Ramos (cell line): Measurements from ENCODE around the gene BSN.

Source experiments
- in situ Hi-C: fragments of 300-500 bp; cut with MboI; formaldehyde crosslinking; loops from one replicate; pipeline ENCODE4 v1.14.3; 2022; ENCODE audit warnings: low sequenced_read_pairs; ENCODE audit not compliant: unreplicated experiment

Gene BSN

GRCh38 chr3:49553692-49554632 lies at the start of gene BSN:
Gene BSN, plus strand, starts transcription at chr3:49554477. Its CDS starts 126 bp downstream, at chr3:49554603.
- in situ Hi-C loops = no loop called here

DNA sequence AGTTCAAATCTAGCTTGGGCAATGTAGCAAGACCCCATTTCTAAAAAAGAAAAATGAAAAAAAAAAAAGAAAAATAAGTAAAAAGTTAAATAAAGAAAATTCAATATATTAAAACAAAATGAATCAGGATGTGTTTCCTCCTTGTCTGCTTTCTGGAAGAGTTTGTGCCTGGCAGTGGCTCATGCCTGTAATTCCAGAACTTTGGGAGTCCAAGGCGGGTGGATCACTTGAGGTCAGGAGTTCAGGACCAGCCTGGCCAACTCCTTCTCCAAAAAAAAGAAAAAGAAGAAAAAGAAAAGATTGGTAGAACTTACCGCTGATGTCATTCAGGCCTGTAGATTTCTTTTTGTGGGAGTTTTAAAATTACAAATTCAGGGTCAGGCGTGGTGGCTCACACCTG lies 47.4 kb upstream of the BSN start:
- in situ Hi-C loops = no loop called here

- in situ Hi-C loops = no loop called here
Measured at GRCh38 chr3:49509028-49509561, 45.2 kb upstream of the BSN start.

GRCh38 chr3:49511639-49512038 lies 42.6 kb upstream of the BSN start:
- in situ Hi-C loops = no loop called here

DNA sequence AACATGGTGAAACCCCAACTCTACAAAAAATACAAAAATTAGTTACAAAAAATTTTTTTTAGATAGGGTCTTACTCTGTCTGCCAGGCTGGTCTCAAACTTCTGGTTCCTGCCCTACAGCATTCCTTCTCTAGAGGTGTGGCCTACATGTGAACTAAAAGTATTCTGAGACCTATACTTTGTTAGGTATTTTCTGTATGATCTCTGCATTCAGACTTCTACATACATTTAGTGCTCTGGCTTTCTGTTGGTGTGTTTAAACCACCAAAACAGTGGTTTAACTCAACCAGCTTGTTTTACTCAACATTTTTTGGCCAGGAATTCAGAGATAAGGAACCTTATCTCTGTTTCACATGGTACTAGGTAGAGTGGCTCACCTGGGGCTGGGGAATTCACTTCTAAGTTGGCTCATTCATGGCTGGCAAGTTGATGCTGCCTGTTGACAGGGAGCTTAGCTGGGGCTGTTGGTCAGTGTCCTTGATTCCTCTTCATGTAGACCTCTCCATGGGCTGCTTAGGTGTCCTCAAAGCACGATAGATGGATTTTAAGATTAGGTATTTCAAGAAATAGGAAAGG lies 41.4 kb upstream of the BSN start:
- in situ Hi-C loops = no loop called here

GRCh38 chr3:49513494-49514124 lies 40.7 kb upstream of the BSN start:
- in situ Hi-C loops = no loop called here

DNA sequence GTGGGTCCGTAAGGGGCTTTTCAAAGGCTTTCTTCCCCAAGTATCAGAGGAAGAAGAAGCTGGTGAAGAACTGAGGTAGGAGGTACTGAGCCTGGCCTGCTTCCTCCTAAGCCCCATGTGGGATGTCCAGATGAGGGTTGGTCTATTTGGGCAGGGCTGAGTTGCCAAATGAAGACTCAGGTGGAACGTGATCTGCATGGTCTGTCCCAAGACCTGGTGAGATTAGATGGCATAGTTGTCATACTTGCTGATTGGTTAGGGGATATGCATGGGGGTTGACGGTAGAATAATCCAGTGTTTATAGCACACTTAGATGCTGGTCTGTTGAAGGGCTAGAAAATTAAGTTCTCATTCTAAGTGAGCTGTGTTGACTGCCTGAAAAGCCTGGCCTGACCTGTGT lies 36.3 kb upstream of the BSN start:
- in situ Hi-C loops = no loop called here

DNA sequence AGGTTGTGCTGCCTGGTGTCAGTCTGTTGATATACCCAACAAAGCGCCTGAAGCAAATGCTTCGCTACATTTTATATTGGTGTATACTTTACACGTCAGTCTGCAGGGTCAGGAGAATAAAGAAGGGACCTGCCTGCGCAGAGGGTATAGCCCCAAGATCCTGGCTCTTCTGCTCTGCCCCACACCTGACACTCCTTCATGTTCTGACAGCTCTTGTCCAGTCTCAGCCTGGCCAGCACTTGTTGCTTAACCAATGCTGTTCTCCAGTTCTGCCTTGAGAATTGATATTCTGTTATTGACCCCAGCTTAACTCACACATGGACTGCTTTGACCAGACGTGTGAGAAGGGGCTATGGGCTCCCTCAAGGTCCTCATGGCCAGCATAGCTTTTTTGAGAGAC lies 35.8 kb upstream of the BSN start:
- in situ Hi-C loops = no loop called here

GRCh38 chr3:49519296-49519695 lies 35.0 kb upstream of the BSN start:
- in situ Hi-C loops = no loop called here

- in situ Hi-C loops = no loop called here
Measured at GRCh38 chr3:49519916-49520385, 34.3 kb upstream of the BSN start.

GRCh38 chr3:49523756-49524747 lies 30.2 kb upstream of the BSN start:
- in situ Hi-C loops = no loop called here

DNA sequence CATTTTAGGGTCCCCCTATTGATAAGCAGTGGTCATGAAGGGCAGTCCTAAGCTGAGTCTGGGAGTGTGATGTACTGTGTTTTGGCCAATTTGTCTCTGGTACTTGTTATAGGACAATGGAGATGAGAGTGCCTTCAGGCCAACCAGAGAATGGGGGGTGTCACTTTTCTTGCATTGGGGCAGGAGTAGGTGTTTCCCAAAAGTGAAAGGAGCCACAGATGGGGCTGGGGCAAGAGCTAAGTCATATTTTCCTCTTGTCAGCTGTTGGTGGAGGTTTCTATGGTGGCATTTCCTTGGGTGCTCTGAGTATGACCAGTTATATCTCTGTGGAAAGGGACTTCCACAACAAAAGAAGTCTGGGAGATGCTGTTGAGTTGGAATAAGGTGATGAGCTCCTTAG lies 24.7 kb upstream of the BSN start:
- in situ Hi-C loops = no loop called here

DNA sequence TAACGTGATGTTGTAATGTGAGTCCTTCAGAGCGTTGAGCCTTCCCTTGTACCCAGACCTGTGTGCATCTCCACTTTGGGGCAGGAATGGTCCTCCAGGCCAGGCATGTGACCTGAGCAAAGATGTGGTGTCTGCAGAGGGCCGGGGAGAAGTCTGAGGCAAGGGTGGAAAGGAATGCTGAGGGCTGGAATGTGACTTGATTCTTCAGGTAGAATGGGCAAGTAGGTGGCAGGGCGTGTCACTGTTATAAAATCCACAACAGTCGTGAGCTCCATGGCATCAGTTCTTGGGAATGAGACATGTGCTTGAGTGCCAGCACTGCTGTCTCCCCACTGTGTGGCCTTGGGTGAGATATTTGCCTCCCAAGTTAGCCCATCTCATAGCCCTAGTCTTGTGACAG lies 24.0 kb upstream of the BSN start:
- in situ Hi-C loops = no loop called here

- in situ Hi-C loops = no loop called here
Measured at GRCh38 chr3:49530701-49531100, 23.6 kb upstream of the BSN start.

GRCh38 chr3:49531218-49531617 lies 23.1 kb upstream of the BSN start:
- in situ Hi-C loops = no loop called here

GRCh38 chr3:49531715-49532114 lies 22.6 kb upstream of the BSN start:
- in situ Hi-C loops = no loop called here

DNA sequence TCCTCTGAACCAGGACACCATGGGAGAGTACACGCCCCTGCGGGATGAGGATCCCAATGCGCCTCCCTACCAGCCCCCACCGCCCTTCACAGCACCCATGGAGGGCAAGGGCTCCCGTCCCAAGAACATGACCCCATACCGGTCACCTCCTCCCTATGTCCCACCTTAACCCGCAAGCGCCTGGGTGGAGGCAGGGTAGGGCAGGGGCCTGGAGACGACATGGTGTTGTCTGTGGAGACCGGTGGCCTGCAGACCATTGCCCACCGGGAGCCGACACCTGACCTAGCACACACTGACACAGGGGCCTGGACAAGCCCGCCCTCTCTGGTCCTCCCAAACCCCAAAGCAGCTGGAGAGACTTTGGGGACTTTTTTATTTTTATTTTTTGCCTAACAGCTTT lies 21.2 kb upstream of the BSN start:
- in situ Hi-C loops = no loop called here

GRCh38 chr3:49533786-49534519 lies 20.3 kb upstream of the BSN start:
- in situ Hi-C loops = no loop called here
